ENCODE results near the gene PRKAA2. TPM values are rescaled to one million over a fixed set of nuclear protein-coding genes. Genes with fewer than 3 reads are reported as not detected.
"Not testable (repeated sequence)": the region's sequence is repeated elsewhere in the genome, so short reads cannot be mapped to it uniquely, and the experiment has no call there.

The PRKAA2 gene
- 1.1 TPM for polyA plus RNA-seq (2012; ENCODE audit: insufficient read depth, insufficient read length)

DNA sequence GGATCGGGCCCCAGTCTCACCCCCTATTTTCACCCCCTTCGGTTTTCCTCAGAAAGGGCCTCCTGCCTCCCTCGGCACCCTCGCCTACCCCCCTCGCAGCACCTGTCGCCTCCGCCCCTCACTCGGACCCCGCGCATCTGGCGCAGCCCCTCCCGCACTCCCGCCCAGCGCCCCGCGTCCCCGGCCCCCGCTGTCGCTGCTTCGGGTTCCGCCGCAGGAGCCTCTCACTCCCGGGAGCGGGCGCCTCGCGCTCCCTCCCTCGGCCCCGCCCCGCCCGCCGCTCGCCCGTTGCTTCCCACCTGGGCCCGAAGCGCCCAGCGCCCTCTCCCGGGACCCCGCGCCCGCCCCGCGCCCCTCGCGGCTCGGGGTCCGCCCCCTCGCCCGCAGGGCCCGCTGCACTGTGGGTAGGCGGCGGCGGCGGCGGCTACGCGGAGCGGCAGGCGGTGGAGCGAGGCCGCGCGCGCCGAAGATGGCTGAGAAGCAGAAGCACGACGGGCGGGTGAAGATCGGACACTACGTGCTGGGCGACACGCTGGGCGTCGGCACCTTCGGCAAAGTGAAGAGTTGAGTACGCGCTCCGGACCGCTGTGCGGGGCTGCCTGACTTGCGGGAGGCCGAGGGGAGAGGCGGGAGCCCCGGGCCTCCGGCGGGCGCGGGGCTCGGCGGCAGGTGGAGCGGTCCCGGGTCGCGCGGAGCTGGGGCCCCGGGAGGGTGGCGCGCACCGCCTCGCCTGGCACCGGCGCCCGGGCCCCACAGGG is at the start of gene PRKAA2:
Gene PRKAA2 (plus strand): TSS at position 396 of the 758 bp plus-strand sequence. CDS start 74 bp downstream, at position 470.
- H3K4me3 ChIP-seq (ENCODE audit: low read length): no peak within 1 kb of the TSS
- no peak for DNase-seq (ENCODE audit: low read depth, low spot score)

DNA sequence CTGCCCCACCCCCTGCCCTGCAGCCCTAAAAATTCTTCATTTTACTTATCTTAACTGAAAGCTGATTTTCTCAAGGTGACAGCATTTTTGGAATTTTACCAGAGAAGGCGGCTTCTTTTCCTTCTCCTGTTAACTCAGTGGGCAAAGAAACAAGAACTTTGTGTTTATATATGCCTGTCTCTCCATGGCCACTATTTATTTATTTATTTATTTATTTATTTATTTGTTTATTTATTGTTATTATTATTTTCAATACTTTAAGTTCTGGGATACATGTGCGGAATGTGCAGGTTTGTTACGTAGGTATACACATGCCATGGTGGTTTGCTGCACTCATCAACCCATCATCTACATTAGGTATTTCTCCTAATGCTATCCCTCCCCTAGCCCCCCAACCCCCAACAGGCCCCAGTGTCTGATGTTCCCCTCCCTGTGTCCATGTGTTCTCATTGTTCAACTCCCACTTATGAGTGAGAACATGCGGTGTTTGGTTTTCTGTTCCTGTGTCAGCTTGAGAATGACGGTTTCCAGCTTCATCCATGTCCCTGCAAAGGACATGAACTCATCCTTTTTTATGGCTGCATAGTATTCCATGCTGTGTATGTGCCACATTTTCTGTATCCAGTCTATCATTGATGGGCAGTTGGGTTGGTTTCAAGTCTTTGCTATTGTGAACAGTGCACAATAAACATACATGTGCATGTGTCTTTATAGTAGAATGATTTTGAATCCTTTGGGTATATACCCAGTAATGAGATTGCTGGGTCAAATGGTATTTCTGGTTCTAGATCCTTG is 49.5 kb upstream of the PRKAA2 start:
- not testable (repeated sequence) for H3K4me3 ChIP-seq (ENCODE audit: low read length); DNase-seq (ENCODE audit: low read depth, low spot score)

DNA sequence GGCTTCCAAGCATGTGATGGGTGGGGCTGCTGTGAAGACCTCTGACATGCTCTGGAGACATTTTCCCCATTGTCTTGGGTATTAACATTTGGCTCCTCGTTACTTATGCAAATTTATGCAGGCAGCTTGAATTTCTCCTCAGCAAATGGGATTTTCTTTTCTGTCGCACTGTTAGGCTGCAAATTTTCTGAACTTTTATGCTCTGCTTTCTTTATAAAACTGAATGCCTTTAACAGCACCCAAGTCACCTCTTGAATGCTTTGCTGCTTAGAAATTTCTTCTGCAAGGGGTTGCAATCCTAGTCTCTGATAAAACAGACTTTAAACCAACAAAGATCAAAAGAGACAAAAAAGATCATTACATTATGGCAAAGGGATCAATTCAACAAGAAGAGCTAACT is 35.0 kb upstream of the PRKAA2 start:
- not testable (repeated sequence) for DNase-seq (ENCODE audit: low read depth, low spot score); H3K4me3 ChIP-seq (ENCODE audit: low read length)

DNA sequence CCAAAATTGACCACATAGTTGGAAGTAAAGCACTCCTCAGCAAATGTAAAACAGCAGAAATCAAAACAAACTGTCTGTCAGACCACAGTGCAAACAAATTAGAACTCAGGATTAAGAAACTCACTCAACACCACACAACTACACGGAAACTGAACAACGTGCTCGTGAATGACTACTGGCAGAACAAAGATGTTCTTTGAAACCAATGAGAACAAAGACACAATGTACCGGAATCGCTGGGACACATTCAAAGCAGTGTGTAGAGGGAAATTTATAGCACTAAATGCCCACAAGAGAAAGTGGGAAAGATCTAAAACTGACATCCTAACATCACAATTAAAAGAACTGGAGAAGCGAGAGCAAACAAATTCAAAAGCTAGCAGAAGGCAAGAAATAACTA is 34.3 kb upstream of the PRKAA2 start:
- H3K4me3 ChIP-seq (ENCODE audit: low read length); DNase-seq (ENCODE audit: low read depth, low spot score): not testable (repeated sequence)

DNA sequence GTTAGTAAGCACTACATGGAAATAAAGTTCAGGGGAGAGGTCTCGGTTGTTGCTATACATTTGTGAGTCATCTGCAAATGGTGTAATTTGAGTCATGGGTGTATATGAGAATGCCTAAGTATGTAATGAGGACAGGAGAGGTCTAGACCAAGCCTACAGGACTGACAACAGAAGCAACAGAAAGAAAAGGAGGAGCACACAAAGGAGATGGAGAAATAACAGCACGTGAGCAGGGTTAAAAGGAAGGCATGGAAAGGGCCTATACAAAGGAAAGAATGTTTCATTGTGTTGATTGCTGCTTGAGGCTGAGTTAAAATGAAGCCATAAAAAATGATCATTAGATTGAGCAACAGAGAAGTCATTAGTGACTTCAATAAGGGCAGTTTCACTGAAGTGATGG is 28.0 kb upstream of the PRKAA2 start:
- no peak overlapping the region for H3K4me3 ChIP-seq (ENCODE audit: low read length)
- no peak for DNase-seq (ENCODE audit: low read depth, low spot score)

DNA sequence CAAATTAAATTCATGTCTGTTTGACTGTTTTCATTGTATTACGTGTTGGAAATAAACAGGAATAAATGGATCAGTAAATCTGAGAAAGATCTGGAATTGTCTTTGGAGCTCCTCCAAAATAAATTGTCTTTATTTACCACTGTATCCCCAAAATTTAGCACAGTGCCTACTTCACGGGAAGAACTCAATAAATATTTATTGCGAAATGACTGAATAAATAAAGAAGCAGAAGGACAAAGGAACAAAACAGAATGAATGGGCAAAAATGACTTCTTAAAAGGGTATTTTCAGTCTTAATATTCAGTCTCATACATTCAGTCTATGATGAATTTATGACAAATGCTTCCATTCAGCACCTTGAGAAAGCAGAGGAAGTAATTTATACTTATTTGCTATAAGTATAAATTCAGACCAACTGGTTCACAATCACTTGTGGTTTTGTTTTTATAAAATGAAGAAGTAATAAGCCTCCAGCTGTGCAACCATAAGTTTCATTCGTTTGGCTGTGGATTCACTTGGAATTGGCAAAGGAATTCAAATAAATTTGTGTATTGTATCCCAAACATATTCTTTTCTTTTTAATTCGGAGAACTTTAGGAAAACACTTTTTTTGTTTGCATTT is 19.2 kb upstream of the PRKAA2 start:
- no peak for DNase-seq (ENCODE audit: low read depth, low spot score)
- H3K4me3 ChIP-seq (ENCODE audit: low read length): no peak overlapping the region

DNA sequence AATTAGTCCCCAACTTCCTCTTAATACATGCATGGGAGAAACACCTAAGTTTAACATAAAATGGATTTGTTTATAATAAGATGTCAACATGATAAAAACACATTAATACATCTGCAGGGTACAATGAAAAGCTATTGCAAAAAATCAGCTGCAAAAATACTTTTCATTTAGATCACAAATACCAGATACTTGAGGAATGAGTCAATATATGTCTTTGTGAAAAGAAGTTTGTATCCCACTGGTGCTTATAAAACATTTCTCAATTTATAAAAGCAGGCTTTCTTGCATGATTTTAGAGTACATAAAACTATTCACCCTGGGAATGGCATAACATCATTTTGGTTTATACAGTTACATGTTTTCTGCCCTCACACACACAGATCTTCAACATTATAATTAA is 18.6 kb upstream of the PRKAA2 start:
- no peak for DNase-seq (ENCODE audit: low read depth, low spot score)
- H3K4me3 ChIP-seq (ENCODE audit: low read length): no peak overlapping the region

DNA sequence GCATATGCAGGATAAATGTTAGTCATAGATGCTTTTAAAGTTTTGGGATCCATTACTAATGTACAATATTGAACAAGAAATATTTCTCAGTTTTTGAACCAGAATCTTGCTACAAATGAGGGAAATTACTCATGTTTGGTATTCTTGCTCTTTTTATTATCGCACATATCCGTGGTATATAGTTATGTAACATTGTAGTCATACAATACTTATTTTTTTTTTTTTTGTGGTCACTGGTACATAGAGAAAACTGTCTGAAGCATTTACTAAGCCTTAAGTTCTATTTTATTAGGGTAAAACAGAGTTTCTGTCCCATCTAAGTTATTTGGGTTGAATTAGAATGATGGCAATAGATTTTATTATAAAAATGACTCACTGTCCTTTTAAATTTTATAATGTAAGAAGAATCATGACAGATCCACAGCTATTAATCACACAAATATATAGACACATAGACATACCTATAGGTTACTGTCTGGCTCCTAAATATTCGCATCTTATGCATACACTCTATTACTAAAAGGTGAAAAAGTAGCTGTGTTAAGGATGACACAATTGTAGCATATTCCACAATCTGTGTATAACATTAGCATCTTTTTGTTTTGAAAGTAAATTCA is 18.0 kb upstream of the PRKAA2 start:
- no peak for DNase-seq (ENCODE audit: low read depth, low spot score)
- H3K4me3 ChIP-seq (ENCODE audit: low read length): no peak overlapping the region

DNA sequence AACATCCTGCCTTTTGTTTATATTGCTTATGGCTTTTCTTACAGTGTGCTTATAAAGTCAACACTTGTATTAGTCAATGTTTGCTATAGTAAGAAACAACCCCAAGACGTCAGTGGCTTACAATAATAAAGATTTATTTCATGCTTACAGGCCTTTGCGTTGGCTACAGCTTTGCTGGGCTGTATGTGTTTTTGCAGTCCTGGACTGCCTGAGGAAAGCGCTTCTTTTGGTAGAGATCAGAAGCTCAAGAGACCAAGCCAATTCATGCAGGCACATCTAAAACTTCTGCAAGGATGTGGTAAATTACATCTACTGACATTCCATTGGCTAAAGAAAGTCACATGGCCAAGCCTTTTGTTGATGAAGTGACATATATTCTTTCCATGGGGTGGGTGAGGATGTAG is 17.5 kb upstream of the PRKAA2 start:
- H3K4me3 ChIP-seq (ENCODE audit: low read length): no peak overlapping the region
- peak; percentile 26 for DNase-seq (ENCODE audit: low read depth, low spot score)

DNA sequence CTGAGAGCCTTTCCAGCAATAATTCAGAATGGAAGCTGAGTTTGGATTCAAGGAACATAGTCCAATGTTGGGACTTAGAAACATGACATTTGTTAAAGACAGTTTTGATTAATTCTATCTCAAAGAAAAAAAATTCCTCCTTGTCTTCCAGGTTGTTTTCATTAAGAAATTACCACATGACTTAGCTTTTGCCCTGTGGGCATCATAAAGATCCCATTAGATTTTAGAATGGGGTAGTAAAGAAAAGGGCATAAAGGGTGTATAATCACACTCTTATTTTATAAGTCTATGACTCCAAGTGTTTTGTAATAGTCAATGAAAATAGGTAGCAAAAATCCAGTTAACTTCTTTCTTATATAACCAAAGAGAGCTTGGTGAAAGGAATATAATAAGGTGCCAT is 14.3 kb upstream of the PRKAA2 start:
- DNase-seq (ENCODE audit: low read depth, low spot score): no peak
- no peak overlapping the region for H3K4me3 ChIP-seq (ENCODE audit: low read length)

DNA sequence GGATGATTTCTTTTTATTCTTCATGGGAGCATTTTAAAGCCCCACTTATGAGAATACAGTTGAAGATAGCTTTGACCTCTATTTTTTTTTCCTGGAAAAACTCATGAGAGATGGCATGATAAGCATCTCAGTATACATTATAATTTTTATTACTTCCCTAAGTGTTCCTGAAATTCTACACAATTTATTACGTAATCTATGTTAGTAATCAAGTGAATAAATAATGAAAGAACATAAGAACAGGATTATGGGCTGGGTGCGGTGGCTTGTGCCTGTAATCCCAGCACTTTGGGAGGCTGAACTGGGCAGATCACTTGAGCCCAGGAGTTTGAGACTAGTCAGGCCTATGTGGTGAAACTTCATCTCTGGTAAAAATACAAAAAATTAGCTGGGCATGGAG is 13.2 kb upstream of the PRKAA2 start:
- DNase-seq (ENCODE audit: low read depth, low spot score): no peak
- no peak overlapping the region for H3K4me3 ChIP-seq (ENCODE audit: low read length)

DNA sequence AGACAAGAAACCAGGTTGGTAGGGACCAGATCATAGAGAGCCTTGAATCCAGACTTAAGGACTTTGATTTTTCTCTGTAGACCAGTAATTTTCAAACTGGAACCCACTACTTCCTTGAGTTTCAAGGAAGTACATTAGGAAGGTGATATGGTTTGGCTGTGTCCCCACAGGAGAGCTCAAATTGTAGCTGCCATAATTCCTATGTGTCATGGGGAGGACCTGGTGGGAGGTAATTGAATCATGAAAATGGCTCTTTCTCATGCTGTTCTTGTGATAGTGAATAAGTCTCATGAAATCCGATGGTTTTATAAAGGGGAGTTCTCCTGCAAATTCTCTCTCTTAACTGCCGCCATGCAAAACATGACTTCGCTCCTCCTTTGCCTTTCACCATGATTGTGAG is 10.1 kb upstream of the PRKAA2 start:
- no peak overlapping the region for H3K4me3 ChIP-seq (ENCODE audit: low read length)
- DNase-seq (ENCODE audit: low read depth, low spot score): no peak

DNA sequence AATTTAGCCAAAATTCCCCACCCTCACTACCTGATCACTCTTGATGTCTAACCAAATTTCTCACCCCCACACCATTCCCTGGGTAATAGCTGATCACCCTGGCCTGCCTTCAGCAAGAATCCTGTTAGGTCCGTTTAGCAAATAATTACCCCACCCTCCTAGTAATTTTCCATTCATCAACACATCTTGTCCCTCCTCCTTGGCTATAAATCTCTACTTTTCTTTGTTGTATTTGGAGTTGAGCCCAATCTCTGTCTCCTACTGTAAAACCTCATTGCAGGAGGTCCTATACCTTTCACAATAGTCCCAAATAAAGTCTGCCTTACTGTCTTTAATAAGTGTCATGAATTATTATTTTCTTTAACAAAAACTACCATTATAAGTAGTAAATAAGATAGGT is 6.9 kb upstream of the PRKAA2 start:
- no peak overlapping the region for H3K4me3 ChIP-seq (ENCODE audit: low read length)

DNA sequence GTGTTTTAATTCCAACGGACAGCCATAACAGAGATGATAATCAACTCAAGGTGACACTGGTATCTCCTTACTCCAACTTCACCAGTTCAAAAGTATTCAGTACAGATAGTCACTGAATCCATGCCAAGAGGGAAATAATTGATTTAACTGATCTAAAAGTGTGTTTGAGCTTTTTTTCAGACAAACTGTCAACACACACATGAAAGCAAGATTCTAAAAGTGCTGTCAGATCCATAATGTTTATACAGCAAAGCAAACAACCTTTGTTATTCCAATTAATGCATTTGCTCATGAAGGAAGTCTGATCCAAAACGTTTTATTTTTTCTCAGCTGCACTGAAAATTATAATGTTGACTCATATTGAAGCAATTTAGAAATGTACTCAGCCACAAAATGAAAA is 5.9 kb upstream of the PRKAA2 start:
- H3K4me3 ChIP-seq (ENCODE audit: low read length): no peak overlapping the region
- DNase-seq (ENCODE audit: low read depth, low spot score): no peak

More for the DNA sequence above, 6.9 kb upstream of the PRKAA2 start:
- no peak for DNase-seq (ENCODE audit: low read depth, low spot score)

DNA sequence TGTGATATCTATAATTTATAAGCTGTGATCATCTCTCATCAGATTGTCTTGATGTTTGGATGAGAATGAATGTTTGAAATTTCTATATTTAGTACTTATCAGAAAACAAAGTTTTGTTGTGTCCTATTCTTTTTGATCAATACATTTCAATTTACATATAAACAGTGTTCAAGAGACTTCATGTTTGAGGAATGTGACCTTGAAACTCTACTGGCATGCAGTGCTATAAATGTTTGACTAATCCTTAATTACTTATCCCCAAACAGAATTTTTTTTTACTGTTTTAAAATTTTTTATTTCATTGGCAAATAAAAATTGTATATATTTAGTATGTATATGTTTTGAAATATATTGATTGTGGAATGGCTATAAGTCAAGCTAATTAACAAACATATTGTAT is 1.5 kb upstream of the PRKAA2 start:
- DNase-seq (ENCODE audit: low read depth, low spot score): no peak
- H3K4me3 ChIP-seq (ENCODE audit: low read length): no peak overlapping the region

DNA sequence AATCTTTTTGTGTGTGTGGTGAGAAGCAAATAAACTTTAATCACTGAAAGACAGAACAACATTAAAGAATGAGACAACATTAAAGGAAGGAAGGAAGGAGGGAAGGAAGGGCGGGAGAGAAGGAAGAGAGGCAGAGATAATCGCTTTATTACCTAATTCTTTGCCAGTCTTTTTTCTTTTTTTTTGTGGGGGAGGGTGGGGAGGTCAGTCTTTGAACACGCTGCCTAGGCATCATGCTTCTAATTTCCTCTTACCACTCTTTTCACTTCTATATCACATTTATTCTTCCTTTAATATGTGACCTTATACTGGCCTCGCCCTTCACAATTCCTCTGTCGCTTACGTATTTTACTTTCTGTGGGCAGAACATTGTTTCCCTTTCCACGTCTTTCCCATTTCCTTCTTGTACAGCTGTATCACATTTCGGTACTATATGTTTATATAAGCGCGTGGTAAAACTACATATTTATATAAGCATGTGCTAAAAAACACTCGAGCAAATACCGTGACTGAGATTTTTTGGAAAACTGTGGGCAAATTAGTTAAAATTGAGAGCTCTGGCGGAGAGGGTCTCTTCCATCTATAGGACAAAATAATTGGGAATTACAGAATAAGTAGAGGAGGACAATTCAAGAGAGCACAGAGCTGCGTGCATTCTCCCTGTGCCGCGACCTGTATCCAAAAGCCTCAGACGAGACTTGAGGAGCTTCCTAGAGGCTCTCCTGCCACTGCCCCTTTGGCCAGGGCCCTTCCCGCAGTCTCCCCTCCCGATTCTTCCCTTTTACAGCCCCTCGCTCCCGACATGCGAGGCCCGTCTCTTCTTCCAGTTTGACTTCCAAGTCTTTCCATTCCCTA is 823 bp upstream of the PRKAA2 start:
- no peak for DNase-seq (ENCODE audit: low read depth, low spot score)
- H3K4me3 ChIP-seq (ENCODE audit: low read length): no peak overlapping the region

DNA sequence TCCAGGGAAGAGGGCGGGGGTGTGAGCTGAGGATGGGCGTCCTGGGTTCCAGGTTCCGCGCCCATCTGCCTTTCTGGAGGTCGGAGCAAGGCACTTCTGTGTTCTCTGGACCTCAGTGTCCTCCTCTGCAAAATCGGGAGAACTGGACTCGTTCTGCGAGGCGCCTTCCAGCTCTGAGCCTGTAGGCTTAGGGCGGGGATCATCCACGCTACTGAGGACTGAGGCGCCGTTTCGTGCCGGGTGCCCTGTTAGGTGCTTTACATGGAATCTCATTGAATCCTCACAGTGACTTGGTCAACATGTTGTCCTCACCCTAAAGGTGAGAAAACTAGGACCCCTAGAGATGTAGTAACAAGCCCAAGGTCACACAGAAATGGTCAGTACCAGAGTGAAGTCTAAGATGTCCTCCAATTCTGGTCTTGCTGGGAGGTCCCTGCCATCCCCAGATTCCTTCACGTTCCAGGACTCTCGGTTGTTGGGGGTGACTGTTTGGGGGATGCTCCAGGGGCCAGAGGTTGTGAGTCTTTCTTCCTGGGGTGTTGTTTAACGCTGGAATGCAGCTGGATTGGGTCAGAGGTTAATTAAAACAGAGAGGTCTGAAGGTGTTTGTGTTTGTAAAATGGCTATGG is 677 bp downstream of the PRKAA2 start:
- no peak for DNase-seq (ENCODE audit: low read depth, low spot score)
- no peak overlapping the region for H3K4me3 ChIP-seq (ENCODE audit: low read length)

DNA sequence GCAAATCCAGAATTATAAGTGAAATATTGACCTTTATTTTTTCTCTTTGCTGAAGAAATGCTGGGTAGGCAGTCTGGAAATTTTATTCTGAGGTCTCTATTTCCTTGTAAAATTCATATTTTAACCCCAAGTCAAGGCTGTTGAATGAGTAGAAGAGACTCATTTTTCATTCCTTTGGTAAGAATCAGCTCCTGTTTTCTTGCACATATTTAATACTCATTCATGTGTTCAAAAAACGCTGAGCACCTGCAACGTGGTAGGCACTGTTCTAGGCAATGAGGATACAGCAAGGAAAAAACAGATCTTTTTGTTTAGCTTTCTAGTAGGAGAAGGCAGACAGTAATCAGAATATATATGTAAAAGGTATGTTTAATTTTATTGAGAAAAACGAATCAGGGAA is 1.5 kb downstream of the PRKAA2 start:
- H3K4me3 ChIP-seq (ENCODE audit: low read length): no peak overlapping the region

More for the DNA sequence above, 1.5 kb downstream of the PRKAA2 start:
- no peak for DNase-seq (ENCODE audit: low read depth, low spot score)

All from Jurkat, Clone E6-1 (cell line).